ENCODE measurements around the gene GIGYF2.

GRCh38 chr2:232658217-232658785, 38.8 kb upstream of the GIGYF2 start:
- TF ChIP-seq CTCF (conservative IDR thresholded peaks at IDR 0.05), result no peak
- TF ChIP-seq ZFX (IDR thresholded peaks at IDR 0.05), result no peak
